ENCODE measurements around the gene PXK.

The PXK gene

GRCh38 chr3:58349792-58350626 is 17.3 kb downstream of the PXK start:
- DNase-seq: peak; percentile 35

DNA sequence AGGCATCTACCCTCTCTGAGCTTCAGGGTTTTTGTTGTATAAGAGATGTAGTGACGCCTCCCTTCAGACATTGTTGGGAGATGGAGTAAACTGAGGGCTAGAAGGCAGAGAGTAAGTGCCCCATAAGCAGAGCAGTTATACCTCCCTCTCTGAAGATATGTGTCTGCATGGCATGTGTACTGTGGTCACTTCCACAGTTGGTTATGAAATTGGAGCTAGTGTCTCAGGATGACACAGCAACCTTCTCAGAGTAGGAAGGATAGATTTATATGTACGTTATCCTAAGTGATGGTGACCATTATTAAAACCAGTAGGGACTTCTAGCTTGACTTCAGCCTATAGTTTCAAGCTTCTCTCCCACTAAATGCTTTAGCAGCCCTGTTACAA is 17.9 kb downstream of the PXK start:
- DNase-seq: no peak

- no peak for DNase-seq
Observed at GRCh38 chr3:58351920-58352319, 19.2 kb downstream of the PXK start.

DNA sequence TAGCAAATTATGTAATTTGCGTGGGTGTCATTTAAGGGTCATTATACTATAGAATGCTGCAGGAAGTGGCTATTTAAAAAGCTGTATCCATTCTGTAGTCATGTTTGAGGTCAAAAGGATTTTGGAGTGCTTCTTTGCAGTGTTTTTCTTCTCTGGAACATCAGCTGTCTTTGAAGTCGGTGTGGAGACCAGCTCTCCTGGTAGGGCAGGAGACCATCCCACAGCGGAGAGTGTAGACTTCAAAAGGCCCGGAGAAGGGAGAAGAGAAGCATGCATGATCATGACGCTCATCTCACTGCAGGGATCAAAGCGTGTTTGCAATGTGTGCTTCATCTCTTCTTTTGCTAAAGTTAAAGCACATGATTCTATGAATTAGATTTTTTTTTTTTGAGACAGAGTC is 19.9 kb downstream of the PXK start:
- no peak for DNase-seq

DNA sequence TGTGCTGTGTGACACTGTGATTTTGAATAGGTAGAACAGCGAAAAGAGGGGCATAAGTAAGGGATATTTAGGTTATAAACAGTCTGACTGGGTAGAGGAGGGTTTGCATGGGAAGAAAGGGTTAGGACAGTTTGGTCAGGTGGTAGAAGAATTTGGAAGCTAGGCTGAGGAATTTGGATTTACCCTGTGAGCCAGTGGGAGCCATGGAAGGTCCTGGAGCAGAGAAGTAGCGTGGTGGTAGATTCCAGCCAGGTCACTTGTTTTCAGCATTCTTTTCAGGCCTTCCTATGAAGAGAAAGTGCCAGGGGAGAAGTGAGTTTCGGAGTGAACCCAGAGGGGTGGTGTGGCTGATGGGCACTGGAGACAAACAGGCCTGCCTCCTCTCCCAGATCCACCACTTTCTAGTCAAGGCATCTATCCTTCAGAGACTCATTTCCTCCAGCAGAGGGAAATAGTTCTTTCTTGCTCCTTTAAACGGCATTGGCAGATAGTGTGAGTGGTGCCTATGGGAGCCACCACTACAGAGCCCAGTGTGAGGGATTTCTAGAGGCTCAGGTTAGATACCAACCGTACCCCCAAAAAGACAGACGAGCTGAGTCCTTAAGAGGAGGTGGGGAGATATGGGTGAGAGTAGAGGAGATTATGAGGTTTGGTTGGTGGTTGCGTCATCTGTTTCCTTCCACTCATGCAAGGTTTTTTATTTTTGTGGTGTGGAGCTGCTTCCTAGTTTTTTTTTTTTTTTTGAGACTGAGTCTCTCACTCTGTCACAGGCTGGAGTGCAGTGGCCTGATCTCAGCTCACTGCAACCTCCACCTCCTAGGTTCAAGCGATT is 21.2 kb downstream of the PXK start:
- DNase-seq: no peak

DNA sequence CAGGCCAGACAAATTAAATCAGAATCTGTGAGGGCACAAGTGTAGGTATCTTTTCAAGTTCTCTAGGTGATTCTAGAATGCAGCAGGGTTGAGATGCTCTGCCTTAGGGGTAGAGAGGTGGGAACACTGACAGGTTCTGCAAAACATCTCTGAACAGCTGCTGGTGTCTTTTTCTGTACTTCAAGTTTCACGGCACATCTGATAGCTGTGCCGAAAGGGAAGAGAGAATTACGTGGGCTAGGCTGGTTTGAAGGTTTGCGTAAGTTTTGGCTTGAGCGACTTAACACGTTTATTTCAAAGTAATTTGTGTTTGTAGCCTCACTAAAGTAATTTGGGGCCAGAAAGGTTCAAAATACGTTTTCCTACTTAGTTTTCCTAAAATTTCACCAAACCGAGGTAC is 22.5 kb downstream of the PXK start:
- no peak for DNase-seq

DNA sequence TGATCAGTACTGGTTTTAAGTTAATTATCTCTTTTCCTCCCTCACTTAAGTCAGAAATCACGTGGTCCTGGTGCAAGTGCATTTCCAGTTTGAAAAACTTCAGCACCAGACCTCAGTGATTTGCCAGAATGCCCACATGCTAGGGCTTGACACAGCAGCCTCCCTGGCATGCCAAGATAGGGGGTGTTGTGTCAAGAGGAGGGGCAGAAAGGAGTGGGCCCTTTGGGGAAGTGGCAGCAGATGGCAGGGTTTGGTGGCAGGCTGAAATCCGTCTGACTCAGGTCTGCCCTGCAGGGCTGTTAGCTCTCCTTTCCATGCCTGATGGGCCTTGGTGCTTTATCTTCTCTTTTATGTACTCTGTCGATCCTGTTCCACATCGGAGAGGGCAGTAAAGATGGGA is 23.4 kb downstream of the PXK start:
- DNase-seq: no peak

DNA sequence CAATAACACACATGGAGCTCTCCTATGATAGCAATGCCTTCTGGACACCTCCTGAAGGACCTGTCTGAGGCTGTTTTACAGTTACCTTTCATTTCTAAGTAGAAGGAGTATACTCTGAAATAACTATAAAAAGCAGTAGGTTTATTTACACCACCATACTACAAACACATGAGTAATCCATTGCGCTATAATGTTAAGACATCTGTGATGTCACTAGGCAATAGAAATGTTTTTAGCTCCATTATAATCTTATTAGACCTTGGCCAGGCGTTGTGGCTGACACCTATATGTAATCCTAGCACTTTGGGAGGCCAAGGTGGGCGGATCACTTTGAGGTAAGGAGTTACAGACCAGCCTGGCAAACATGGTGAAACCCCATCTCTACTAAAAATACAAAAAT is 24.7 kb downstream of the PXK start:
- DNase-seq: no peak

GRCh38 chr3:58358092-58358491 is 25.4 kb downstream of the PXK start:
- no peak for DNase-seq

DNA sequence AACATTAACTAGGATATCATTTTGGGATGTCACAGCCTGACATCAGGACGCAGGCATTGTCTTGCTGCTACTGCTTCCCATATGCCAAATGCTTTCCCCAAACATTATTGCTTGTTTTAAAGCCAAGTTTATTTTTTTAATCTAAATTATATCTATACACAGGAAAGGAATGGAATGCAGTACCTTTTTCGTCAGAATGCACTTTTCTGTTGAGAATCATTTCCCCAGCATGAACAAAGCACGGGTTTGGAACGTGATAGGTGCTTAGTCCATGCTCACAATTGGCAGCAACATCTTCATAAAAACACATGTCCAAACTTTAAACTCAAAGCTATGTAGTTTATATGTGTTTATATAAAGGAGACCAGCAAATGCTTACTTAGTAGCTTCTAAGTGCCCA is 26.1 kb downstream of the PXK start:
- no peak for DNase-seq

DNA sequence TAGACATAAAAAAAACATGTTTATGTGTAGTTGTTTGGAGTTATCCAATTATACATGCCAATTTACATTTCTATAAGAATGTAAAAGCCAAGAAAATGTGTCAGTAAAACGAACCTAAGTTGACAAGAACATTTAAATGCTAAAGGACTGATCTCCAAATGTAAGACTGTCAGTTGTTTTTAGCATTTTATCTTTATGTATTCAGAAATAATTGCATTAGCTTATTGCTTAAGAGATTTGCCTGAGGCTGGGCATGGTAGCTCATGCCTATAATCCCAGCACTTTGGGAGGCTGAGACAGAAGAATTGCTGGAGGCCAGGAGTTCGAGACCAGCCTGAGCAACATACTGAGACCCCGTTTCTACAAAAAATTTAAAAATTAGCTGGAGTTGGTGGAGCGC is 26.9 kb downstream of the PXK start:
- no peak for DNase-seq

- no peak for DNase-seq
Observed at GRCh38 chr3:58361866-58362265, 29.2 kb downstream of the PXK start.

GRCh38 chr3:58366699-58367098 is 34.0 kb downstream of the PXK start:
- DNase-seq: no peak

- DNase-seq: no peak
Observed at GRCh38 chr3:58369038-58369437, 36.3 kb downstream of the PXK start.

- no peak for DNase-seq
Observed at GRCh38 chr3:58369876-58370275, 37.2 kb downstream of the PXK start.

DNA sequence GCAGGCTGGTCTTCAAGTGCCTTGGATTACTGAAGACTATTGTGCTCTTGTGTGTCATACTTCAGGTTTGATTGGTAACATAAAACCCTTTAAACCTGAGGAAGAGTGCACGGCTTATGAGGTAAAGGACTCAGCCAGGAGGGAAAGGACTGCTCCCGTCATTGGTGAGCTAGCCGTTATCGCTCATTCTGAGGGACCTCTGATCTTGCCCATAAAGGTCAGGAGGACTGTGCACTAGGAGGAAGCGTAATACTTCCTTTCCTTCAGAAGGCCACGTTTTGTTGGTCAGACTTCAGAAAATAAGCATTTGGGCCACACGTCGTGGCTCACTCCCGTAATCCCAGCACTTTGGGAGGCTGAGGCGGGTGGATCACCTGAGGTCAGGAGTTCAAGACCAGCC is 37.7 kb downstream of the PXK start:
- DNase-seq: no peak

GRCh38 chr3:58371754-58372153 is 39.1 kb downstream of the PXK start:
- DNase-seq: no peak

DNA sequence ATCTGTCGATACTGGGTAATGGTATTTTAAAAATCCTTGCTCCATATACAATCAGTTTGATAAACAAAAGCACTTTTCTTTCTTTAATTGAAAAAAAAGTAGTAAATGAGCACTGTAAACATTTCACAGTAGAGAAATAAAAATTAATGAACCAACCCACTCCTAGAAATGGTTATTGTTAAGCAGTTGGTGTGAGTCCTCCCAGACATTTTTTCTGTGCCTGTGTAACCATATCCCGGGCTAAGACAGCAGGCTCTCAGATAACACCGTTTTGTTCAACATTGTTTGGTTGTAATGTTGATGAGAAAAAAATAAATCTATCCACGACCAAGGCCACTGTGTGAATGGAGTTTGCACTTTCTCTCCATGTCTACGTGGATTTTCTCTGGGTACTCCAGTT is 42.6 kb downstream of the PXK start:
- no peak for DNase-seq

DNA sequence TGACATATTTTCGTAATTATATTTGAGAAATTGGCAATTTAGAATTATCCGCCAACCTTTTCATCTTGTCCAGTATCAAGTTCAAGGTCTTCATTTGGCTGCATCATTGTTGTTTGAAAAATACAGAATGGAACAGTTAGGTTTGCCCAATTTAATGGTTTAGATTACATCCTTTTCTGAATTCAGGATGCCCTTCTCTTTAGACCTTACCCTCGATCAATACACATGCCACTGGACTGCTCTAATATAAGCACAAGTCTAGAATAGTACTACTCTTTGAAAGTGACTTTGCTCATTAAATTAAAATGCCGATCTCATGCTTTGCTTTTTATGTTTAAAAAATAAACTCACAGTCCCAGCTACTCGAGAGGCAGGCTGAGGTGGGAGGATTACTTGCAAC is 44.5 kb downstream of the PXK start:
- DNase-seq: no peak

DNA sequence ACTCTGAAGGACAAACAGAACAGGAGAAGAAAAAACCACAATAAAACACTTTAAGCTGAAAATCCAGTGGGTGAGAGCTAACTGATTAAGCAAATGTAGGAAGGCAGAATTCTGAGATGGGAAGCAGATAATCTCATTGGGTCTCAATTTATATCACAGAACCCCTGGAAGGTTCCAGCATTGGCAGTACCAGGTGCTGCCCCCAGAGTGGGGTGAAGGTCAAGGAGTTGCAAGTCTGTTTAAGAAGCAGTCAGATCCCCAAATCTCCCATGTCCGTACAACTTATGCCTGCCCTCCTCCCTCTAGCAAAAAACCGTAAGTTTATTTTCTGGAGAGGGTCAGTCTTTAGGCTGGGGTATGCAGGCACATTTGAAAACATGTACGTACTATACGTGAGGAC is 45.1 kb downstream of the PXK start:
- no peak for DNase-seq

- DNase-seq: no peak
Observed at GRCh38 chr3:58379351-58380073, 46.8 kb downstream of the PXK start.

DNA sequence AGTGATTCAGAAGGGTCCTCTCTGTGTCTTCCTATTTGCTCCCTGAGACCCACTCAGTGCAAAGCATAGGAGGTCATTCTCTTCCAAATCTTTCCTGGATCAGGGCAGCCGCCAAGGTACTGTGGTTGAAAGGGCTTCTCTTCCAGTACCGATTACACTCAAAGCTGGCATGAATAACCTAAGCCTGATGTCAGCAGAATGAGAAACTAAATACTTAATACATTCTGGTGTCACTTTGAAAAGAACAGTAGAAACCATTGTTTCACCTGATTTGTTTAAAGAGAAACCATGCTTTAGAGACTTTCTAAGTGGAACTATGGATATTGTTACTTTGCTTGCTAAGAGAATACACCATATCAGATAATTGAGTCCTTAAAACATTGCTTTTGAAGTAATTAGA is 50.8 kb downstream of the PXK start:
- DNase-seq: peak; percentile 4

- DNase-seq: peak; percentile 64
Observed at GRCh38 chr3:58383904-58384303, 51.2 kb downstream of the PXK start.
